H9 (cell line): ENCODE measurements around the gene DRD4. TPM values are rescaled to one million over a fixed set of nuclear protein-coding genes. Genes with fewer than 3 reads are reported as not detected.

Source experiments
- DNase-seq: peaks from one replicate; pipeline ENCODE4 v3.0.0-alpha.2; 2017
- H2AFZ ChIP-seq: one replicate; pipeline ENCODE4 v1.6.1; 2013; ENCODE audit warnings: mild to moderate bottlenecking, low read length, control low read depth, moderate library complexity
- H2AK5ac ChIP-seq: 2 replicates; pipeline ENCODE4 v1.6.1; 2013; ENCODE audit warnings: low read length, control low read depth, mixed read lengths; ENCODE audit not compliant: insufficient read length
- H2BK120ac ChIP-seq: one replicate; pipeline ENCODE4 v1.6.1; 2013; ENCODE audit warnings: low read depth, mild to moderate bottlenecking, low read length, control low read depth, inconsistent platforms; ENCODE audit not compliant: poor library complexity, severe bottlenecking
- H2BK12ac ChIP-seq: 2 replicates; pipeline ENCODE4 v1.6.1; 2013; ENCODE audit warnings: low read length, control low read depth, mixed read lengths, low read depth; ENCODE audit not compliant: insufficient read length
- H2BK15ac ChIP-seq: 2 replicates; pipeline ENCODE4 v1.6.1; 2013; ENCODE audit warnings: low read depth, low read length, control low read depth
- H2BK20ac ChIP-seq: one replicate; pipeline ENCODE4 v1.6.1; 2013; ENCODE audit warnings: low read depth, mild to moderate bottlenecking, low read length, control low read depth, inconsistent platforms; ENCODE audit not compliant: poor library complexity, severe bottlenecking
- H2BK5ac ChIP-seq: 2 replicates; pipeline ENCODE4 v1.6.1; 2013; ENCODE audit warnings: low read length, control low read depth, mixed read lengths; ENCODE audit not compliant: insufficient read length
- H3K14ac ChIP-seq: 2 replicates; pipeline ENCODE4 v1.6.1; 2013; ENCODE audit warnings: low read length, control low read depth; ENCODE audit not compliant: insufficient read depth
- H3K18ac ChIP-seq: 2 replicates; pipeline ENCODE4 v1.6.1; 2013; ENCODE audit warnings: low read depth, mild to moderate bottlenecking, mixed read lengths, low read length, control low read depth; ENCODE audit not compliant: insufficient read length
- H3K23ac ChIP-seq: 2 replicates; pipeline ENCODE4 v1.6.1; 2013; ENCODE audit warnings: low read length, control low read depth, mixed read lengths, low read depth; ENCODE audit not compliant: insufficient read length
- H3K23me2 ChIP-seq: 2 replicates; pipeline ENCODE4 v1.6.1; 2013; ENCODE audit warnings: low read depth, mild to moderate bottlenecking, mixed read lengths, low read length, control low read depth; ENCODE audit not compliant: insufficient read length, poor library complexity, severe bottlenecking
- H3K27ac ChIP-seq: 2 replicates; pipeline ENCODE4 v1.5.1; 2013; ENCODE audit warnings: low read length, control low read depth, mixed read lengths, low read depth; ENCODE audit not compliant: insufficient read length
- H3K27me3 ChIP-seq: 2 replicates; pipeline ENCODE4 v1.6.1; 2013; ENCODE audit warnings: low read length, control low read depth, inconsistent platforms; ENCODE audit not compliant: insufficient read depth
- H3K4ac ChIP-seq: 2 replicates; pipeline ENCODE4 v1.6.1; 2013; ENCODE audit warnings: low read depth, mild to moderate bottlenecking, control low read depth, inconsistent platforms, low read length, moderate library complexity
- H3K4me1 ChIP-seq: 2 replicates; pipeline ENCODE4 v1.6.1; 2013; ENCODE audit warnings: low read length, control low read depth, inconsistent platforms; ENCODE audit not compliant: insufficient read depth
- H3K4me2 ChIP-seq: 2 replicates; pipeline ENCODE4 v1.6.1; 2013; ENCODE audit warnings: low read length, control low read depth, mixed read lengths; ENCODE audit not compliant: insufficient read length, insufficient read depth
- H3K56ac ChIP-seq: 2 replicates; pipeline ENCODE4 v1.6.1; 2013; ENCODE audit warnings: low read depth, mild to moderate bottlenecking, mixed read lengths, low read length, control low read depth; ENCODE audit not compliant: insufficient read length
- H3K79me1 ChIP-seq: 2 replicates; pipeline ENCODE4 v1.6.1; 2013; ENCODE audit warnings: low read depth, mild to moderate bottlenecking, moderate library complexity, low read length, control low read depth, inconsistent platforms; ENCODE audit not compliant: insufficient read depth, poor library complexity, severe bottlenecking
- H3K79me2 ChIP-seq: 2 replicates; pipeline ENCODE4 v1.6.1; 2013; ENCODE audit warnings: low read length, control low read depth, inconsistent platforms; ENCODE audit not compliant: insufficient read depth
- H3K9ac ChIP-seq: 2 replicates; pipeline ENCODE4 v1.6.1; 2013; ENCODE audit warnings: low read length, control low read depth, mixed read lengths; ENCODE audit not compliant: insufficient read length; ENCODE audit errors: extremely low read depth
- H3K9me3 ChIP-seq: one replicate; pipeline ENCODE4 v1.6.1; 2013; ENCODE audit warnings: low read depth, low read length, inconsistent platforms; ENCODE audit not compliant: control insufficient read depth
- H3T11ph ChIP-seq: one replicate; pipeline ENCODE4 v1.6.1; 2013; ENCODE audit warnings: mild to moderate bottlenecking, low read length, control low read depth, inconsistent platforms
- H4K20me1 ChIP-seq: one replicate; pipeline ENCODE4 v1.6.1; 2013; ENCODE audit not compliant: control insufficient read depth, insufficient read length, insufficient read depth
- H4K5ac ChIP-seq: 2 replicates; pipeline ENCODE4 v1.6.1; 2013; ENCODE audit warnings: low read depth, mild to moderate bottlenecking, mixed read lengths, low read length, control low read depth; ENCODE audit not compliant: insufficient read length
- H4K8ac ChIP-seq: replicated peaks from 2 replicates; pipeline ENCODE4 v1.6.1; 2013; ENCODE audit warnings: low read length, control low read depth, mixed read lengths, low read depth; ENCODE audit not compliant: insufficient read length
- H4K91ac ChIP-seq: 2 replicates; pipeline ENCODE4 v1.6.1; 2013; ENCODE audit warnings: low read depth, mild to moderate bottlenecking, moderate library complexity, mixed read lengths, low read length, control low read depth; ENCODE audit not compliant: insufficient read length
- H3K27ac Mint-ChIP-seq, 3 experiments: 2 replicates in 2 of 3; 3 replicates in 1 of 3; pipeline ENCODE4 v1.8.0; 2020 to 2021; ENCODE audit warnings: mixed read lengths in 3 of 3, mild to moderate bottlenecking in 1 of 3, moderate library complexity in 1 of 3
- H3K27me3 Mint-ChIP-seq: 2 replicates; pipeline ENCODE4 v1.8.0; 2021; ENCODE audit warnings: low read depth, mild to moderate bottlenecking, moderate library complexity, mixed read lengths
- H3K36me3 Mint-ChIP-seq, 3 experiments: 2 replicates in 2 of 3; 3 replicates in 1 of 3; pipeline ENCODE4 v1.8.0; 2020 to 2021; ENCODE audit warnings: low read depth in 3 of 3, mixed read lengths in 3 of 3; ENCODE audit not compliant: insufficient read depth in 1 of 3
- H3K4me1 Mint-ChIP-seq, 2 experiments: 2 replicates each; pipeline ENCODE4 v1.8.0; 2020; ENCODE audit warnings: mixed read lengths in 2 of 2
- H3K4me3 Mint-ChIP-seq, 2 experiments: 2 replicates in 1 of 2; 3 replicates in 1 of 2; pipeline ENCODE4 v1.8.0; 2020 to 2021; ENCODE audit warnings: mild to moderate bottlenecking in 2 of 2, mixed read lengths in 2 of 2, moderate library complexity in 1 of 2
- H3K9me3 Mint-ChIP-seq, 2 experiments: 2 replicates in 1 of 2; 3 replicates in 1 of 2; pipeline ENCODE4 v1.8.0; 2020; ENCODE audit warnings: mild to moderate bottlenecking in 2 of 2, mixed read lengths in 2 of 2, moderate library complexity in 1 of 2
- WGBS: extraction: QIAGEN DNeasy Blood & Tissue Kit; methylation state at CpG from one replicate; pipeline ENCODE4 v1.1.7; 2013; ENCODE audit warnings: missing lambda C conversion rate, low lambda C conversion rate, mixed read lengths; ENCODE audit not compliant: insufficient read length; ENCODE audit errors: extremely low coverage; 5-methylcytosine and 5-hydroxymethylcytosine counted together
- total RNA-seq: library from RNA; stranded (reverse); gene quantifications from 2 replicates; pipeline ENCODE4 v1.2.1, GENCODE V29; 2021
- TF ChIP-seq, protein P1 (sequence below): fragments of 200-600 bp; sonication (generic); conservative IDR thresholded peaks from 3 replicates; pipeline ENCODE4 v1.8.0; 2021; ENCODE audit warnings: antibody characterized with exemption, mild to moderate bottlenecking

The DRD4 gene
- total RNA-seq, 1 experiment from 2014 or later: 6.8 TPM

DNA sequence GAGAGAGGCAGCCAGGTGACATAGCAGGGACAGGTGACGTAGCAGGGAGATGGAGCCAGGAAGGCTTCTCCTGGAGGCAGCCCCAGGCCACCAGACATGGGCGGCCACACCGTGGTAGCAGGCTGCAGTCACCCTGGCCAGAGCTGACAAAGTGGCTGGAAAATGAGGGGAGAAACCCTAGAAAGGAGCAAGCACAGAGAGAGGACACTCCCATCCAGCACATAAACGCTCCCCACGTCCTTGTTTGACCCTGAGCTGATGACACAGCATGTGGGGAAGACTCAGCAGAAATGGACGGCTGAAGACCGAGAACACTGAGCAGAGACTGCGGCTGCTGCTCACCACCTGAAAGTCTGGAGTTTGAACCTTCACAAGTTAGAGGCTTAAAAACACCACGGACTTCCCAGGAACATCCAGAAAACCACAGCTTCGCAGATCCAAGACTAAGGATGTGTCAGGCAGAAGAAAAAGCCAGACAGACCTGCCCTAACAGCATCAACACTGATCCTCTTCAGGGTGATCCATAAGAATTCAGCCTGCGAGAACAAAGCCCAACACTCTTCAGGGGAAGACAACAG, 28.7 kb downstream of the DRD4 start:
- no peak overlapping the region for H3K27ac ChIP-seq
- H3K14ac ChIP-seq: no peak overlapping the region
- DNase-seq: no peak
- H2BK12ac ChIP-seq: no peak overlapping the region
- no peak overlapping the region for H3K56ac ChIP-seq
- TF ChIP-seq, protein P1, sequence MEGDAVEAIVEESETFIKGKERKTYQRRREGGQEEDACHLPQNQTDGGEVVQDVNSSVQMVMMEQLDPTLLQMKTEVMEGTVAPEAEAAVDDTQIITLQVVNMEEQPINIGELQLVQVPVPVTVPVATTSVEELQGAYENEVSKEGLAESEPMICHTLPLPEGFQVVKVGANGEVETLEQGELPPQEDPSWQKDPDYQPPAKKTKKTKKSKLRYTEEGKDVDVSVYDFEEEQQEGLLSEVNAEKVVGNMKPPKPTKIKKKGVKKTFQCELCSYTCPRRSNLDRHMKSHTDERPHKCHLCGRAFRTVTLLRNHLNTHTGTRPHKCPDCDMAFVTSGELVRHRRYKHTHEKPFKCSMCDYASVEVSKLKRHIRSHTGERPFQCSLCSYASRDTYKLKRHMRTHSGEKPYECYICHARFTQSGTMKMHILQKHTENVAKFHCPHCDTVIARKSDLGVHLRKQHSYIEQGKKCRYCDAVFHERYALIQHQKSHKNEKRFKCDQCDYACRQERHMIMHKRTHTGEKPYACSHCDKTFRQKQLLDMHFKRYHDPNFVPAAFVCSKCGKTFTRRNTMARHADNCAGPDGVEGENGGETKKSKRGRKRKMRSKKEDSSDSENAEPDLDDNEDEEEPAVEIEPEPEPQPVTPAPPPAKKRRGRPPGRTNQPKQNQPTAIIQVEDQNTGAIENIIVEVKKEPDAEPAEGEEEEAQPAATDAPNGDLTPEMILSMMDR: no peak
- peak overlapping the region; percentile 44 to 81 (median 64); a peak in 3 of 7 replicates for H3K27ac Mint-ChIP-seq
- H3K9me3 ChIP-seq: no peaks in the 10 kb centered on the region
- peaks cover 18 to 50% (median 39%) of the 10 kb centered on the region in 3 experiments; a peak in 6 of 7 replicates for H3K36me3 Mint-ChIP-seq
- no peak overlapping the region for H2BK20ac ChIP-seq
- H3K4me1 Mint-ChIP-seq: 0 out of 4 replicates have a peak, but pooled peaks cover 0 to 3% of the 10 kb centered on the region in 2 experiments
- H2AFZ ChIP-seq: no peak overlapping the region
- H3K23me2 ChIP-seq: no peaks in the 10 kb centered on the region
- no peak overlapping the region for H4K91ac ChIP-seq
- H4K20me1 ChIP-seq: no peaks in the 10 kb centered on the region
- H3K23ac ChIP-seq: no peak overlapping the region
- no peak overlapping the region for H2BK120ac ChIP-seq
- H3K27me3 ChIP-seq: no peaks in the 10 kb centered on the region
- no peak overlapping the region for H3K4ac ChIP-seq
- H4K5ac ChIP-seq: no peak overlapping the region
- H3K4me3 Mint-ChIP-seq: no peak overlapping the region
- no peaks in the 10 kb centered on the region for H3K4me1 ChIP-seq
- H3K27me3 Mint-ChIP-seq: no peaks in the 10 kb centered on the region
- H3K4me2 ChIP-seq: no peak overlapping the region
- no peak overlapping the region for H2BK5ac ChIP-seq
- peak overlapping the region; percentile 11 for H3K18ac ChIP-seq
- no peaks in the 10 kb centered on the region for H3K9me3 Mint-ChIP-seq
- no peaks in the 10 kb centered on the region for H3K79me1 ChIP-seq
- H3T11ph ChIP-seq: no peak overlapping the region
- H2BK15ac ChIP-seq: no peak overlapping the region
- WGBS: no CpG with 5 or more reads among the region's 11 CpGs
- no peaks in the 10 kb centered on the region for H3K79me2 ChIP-seq
- no peak overlapping the region for H4K8ac ChIP-seq
- H3K9ac ChIP-seq: no peak overlapping the region
- no peak overlapping the region for H2AK5ac ChIP-seq
